ENCODE measurements around the gene SDCCAG8.

Gene SDCCAG8

DNA sequence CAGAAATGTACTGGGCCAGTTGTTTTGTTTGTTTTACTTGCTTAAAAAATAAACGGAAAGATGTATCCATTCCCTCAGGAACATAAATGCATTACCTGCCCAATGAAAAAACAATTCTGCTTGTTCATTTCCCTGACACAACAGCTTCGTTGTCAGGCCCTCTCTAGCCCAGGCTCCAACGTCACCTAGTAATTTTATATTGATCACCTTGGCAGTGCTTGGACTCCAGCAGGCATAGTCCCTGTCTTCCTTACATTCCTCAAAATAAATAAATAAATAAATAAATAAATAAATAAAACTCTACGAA is 2.0 kb upstream of the SDCCAG8 start:
- FAIRE-seq (no peak), DNase-seq (ENCODE audit: insufficient read length, low spot score) (no peak)

DNA sequence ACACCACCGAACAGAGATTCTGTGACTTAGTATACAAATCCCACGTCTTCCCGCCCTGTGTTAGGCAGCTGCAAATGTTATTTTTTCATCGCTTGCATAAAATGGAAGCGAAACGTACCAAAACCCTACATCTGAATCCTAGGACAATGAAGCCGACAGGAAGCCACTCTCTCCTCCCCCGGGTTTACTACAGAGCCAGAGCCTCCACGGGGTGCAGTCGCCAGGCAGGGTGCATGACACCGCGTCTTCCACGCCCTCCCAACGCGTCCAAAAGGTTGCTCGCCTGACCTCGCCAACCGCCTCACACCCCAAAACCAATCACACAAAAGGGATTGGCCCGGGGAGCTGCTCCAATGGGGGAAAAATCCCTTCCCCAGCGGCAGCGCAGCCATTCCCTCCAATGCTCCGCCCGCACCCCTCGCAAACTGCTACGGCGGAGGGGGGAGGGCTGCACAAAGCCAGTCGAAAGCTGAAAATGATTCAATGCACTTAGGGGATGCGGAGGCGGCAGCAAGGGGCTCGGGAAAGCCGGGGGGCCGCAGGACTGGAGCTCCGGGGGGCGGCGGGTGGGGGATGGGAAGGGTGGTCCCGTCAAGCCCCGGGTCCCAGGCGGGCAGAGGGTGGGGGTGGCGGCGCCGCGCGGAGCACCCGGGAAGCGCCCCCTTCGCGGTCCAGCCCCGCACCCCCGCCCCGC is 1.5 kb upstream of the SDCCAG8 start:
- no peak for FAIRE-seq
- DNase-seq (ENCODE audit: insufficient read length, low spot score) = no peak

DNA sequence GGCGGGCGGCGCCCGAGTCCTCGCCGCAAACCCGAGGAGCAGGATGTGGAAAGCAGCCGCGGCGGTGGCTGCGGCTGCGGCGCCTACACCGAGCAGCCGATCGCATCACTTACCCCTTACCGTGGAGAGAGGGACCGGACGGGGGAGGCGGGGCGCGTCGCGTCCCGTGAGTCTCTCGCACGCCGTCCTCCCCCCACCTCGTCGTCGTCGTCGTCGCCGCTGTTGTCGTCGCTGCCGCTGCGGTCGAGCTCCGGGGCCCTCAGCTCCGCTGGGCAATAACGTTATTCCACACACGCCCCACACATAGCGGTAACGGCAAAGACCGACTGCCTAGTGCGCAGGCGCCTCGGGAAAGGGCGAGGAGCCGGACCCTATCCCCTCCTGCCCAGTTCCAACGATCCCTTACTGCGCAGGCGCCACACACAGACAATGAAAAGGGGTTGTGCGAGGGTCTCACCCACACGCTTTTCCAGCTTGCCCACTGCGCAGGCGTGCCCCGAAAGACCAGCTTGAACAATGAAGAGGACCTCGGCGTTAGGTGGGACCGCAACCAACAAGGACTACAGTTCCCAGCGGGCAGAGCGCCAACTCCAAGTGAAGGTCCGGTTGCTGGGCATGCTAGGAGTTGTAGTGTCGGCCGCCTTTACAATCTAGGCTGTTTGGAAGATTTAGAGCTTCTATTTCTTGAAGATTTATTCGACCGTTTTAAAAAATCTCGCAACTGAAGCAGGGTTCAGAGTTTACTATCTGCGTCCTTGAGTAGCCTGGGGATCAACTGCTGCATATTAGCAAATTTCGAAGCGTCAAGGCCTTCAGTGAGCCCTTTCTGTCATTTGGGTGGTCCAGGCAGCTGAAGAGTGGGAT is 682 bp upstream of the SDCCAG8 start, which contains the start of gene CEP170:
Gene CEP170, minus strand, starts transcription at position 355 of the 864 bp plus-strand sequence. CDS start 30,001 bp downstream, outside the sequence.
- peak; percentile 94 for DNase-seq (ENCODE audit: insufficient read length, low spot score)
- FAIRE-seq = peak; percentile 65

DNA sequence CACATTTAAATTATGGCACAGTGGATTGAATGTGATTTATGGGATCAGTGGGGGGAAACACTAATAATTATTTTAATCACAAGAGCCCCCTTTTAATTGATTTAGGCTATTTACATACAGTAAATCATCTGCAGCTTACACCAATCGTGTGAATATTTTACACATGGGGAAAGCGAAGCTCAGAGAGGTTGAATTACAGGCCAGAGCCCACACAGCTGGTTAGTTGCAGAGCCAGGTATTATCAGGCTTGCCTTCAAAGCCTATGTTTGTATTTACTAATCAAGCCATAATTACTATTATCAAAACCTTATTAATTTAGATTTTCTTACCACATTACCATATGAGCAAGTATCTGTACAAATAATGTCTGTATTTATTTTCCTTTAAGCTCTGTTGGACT is 749 bp downstream of the SDCCAG8 start:
- no peak for DNase-seq (ENCODE audit: insufficient read length, low spot score)
- no peak for FAIRE-seq

DNA sequence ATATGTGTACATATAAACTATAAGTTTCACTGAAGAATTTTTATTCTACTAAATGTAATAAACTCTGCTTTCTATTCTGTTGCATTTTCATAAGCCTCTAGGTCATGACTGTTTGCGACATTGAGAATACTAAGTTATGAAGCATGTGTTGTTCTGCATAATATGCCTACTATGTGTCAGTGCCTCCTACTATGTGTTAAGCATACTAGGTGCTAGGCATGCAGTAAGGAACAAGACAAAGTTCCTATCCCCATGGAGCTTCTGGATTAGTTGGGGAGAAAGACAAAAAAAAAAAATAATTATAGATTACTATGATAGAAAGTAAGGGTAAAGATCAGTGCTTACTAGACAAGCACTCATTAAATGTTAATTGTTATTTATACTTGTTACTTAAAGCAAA is 1.3 kb downstream of the SDCCAG8 start:
- DNase-seq (ENCODE audit: insufficient read length, low spot score) (no peak), FAIRE-seq (no peak)

DNA sequence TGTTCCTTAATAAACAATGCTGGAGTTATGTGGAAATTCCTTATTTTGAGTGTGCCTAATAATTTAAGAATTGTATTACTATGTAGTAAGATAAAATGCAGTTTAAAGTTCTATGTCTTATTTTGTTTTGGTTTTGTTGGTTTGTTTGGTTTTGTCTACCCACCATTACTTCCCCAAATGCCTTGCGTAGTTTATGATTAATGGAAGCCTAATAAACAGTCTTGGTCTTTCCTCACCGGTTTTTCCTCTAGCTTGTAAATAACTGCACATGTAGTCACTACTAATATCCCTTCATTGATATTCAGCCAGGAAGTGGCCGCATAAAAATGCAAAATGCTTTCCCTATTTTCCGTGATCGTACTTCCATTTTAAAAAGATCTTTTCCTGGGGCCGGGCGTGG is 2.9 kb downstream of the SDCCAG8 start:
- DNase-seq (ENCODE audit: insufficient read length, low spot score) = no peak
- no peak for FAIRE-seq

DNA sequence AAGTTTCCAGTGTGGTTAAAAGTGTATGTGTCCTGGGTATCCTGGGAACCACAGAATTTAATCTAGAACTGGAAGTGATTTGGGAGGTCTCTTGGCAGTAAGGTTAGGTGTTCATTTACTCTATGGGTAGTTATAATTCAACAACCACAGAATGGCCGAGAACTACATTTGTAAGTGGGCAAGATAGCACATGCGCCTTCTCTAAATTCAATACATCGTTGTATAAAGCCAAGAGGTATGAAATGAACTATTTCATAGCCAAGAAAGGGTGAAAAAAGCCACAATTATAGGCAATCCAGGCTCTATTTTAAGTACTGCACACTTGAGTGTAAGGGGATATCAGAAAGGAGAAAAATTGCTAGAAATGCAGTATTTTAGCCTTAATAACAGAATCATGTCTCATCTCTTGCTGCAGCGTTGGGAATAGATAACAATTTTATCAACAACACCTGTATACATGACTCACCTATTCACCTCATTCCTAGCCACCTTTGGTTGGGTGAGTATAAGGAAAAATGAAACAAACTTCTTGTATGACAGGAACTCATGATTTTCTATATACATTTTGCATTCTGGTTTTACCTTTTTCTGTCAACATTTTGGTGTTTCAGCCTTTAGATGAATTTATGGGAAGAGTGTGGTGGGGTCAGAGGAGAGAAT is 4.5 kb downstream of the SDCCAG8 start:
- DNase-seq (ENCODE audit: insufficient read length, low spot score) = no peak
- FAIRE-seq = no peak

DNA sequence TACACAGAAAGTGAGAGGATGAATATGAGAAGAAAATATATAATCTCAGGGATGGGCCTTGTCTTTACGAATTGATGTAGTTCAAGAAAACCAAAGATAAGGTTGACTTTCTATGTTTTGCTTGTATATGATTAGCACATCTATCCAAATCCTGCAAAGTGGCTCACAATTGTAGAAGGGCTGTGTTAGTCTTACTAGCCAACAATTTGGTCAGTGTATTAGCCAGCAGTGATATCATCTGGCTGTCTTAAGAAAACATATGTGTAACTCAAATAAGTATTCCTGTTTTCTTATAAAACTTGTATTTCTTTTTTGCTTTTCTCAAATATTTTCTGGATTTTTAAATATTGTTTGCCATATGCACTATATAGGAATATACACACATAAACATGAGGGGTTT is 5.5 kb downstream of the SDCCAG8 start:
- no peak for FAIRE-seq

DNA sequence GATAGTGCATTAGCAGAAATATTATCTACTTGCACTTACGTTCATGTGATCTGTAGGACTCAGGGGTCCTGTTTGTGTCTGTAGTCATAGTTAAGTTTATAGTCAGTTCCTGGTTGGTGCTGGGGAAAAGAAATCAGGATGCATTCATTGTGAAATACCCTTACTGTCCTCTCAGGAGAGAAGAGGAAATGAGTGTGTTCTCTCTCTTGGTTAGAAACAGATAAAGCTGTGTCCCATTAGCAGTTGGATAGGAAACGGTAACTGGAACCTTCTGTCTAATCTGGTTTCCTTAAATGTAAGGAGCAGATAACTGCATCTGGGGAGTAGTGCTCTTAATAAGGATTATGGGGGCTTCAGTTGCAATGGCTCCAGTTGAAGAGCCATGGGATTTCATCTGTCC is 8.9 kb downstream of the SDCCAG8 start:
- DNase-seq (ENCODE audit: insufficient read length, low spot score) (no peak), FAIRE-seq (no peak)

More for the DNA sequence above, 5.5 kb downstream of the SDCCAG8 start:
- DNase-seq (ENCODE audit: insufficient read length, low spot score) = no peak

DNA sequence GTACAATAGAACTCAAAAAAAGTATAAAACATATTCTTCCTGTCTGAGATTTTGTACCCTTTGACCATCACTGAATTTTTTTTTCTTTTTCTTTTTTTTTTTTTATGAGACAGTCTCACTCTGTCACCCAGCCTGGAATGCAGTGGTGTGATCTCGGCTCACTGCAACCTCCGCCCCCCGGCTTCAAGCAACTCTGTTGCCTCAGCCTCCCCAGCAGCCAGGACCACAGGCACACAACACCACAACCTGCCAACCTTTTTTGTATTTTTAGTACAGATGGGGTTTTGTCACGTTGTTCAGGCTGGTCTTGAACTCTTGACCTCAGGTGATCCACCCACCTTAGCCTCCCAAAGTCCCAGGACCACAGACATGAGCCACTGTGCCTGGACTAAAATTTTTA is 10.4 kb downstream of the SDCCAG8 start:
- DNase-seq (ENCODE audit: insufficient read length, low spot score) = no peak
- no peak for FAIRE-seq

DNA sequence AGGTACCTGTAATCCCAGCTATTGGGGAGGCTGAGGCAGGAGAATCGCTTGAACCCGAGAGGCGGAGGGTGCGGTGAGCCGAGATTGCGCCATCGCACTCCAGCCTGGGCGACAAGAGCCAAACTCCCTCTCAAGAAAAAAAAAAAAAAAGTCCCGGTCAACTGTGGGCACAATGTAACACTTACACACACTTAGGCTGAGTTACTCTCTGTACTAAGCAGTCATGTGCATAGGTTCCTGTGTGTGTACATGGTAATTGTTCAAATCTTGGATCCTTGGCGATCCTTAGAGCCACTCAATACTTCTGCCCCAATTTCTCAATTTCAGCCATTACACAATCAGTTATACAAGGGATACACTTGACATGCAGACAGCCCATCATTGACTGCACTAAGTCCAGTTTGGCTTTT is 11.6 kb downstream of the SDCCAG8 start:
- FAIRE-seq (no peak), DNase-seq (ENCODE audit: insufficient read length, low spot score) (no peak)

DNA sequence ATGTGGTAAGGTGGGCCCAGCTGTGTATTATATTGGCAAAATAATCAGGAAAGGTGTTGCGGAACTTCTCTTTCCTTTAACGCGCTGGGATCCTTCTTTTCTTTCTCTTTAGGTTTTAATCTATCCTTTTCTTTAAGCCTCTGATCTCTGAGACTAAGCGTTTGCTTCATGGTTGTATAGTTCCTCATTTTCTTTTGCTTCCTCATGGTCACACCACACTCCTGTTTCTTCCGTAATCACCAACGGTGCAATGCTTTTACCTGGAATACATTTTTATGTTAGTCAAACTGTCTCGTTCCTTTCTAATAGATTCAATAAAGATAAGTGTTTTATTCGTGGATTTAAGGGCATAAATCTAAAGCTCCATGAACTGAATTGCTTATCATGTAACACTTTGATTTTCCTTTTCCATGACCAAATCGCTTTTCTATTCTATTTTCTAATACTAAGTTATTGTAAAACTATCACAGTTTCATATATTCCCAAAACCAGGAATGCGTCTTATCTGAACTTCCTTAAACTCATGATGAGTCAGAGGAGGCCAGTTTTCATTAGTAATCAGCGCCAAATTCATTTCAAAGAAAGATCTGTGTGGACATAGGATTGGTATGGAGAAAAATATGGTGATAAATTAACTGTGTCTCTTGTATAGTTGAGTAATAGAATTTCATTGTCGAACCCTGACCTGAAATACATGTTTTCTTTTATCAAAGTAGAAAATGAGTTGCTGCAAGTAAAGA is 12.2 kb downstream of the SDCCAG8 start:
- FAIRE-seq = no peak
- peak; percentile 45 for DNase-seq (ENCODE audit: insufficient read length, low spot score)

DNA sequence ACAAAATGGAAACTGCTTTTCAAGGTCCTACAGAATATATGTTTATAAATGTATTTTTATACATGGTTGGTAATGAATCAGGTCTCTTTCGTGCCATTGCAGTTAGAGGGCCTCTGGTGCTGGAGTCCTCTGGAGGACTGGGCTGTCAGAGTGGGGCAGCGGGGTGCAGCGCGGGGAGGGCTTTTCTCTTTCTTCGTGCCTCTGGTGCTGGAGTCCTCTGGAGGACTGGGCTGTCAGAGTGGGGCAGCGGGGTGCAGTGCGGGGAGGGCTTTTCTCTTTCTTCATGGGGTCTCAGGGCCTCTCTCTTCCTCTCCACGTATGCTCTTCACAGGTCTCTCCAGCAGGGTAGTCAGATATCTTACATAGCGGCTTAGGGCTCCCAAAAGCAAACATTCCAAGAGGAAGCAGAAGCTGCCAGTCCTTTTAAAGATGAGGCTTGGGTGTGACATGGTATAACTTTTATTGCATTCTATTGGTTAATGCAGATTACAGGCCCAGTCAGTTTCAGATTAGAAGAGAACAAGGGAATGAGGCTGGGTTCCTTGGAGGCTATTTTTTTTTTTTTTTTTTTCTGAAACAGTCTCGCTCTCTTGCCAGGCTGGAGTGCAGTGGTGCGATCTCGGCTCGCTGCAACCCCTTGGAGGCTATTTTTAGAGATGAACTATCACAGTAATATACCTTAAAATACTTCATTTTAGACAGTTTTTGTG is 13.1 kb downstream of the SDCCAG8 start:
- FAIRE-seq (no peak), DNase-seq (ENCODE audit: insufficient read length, low spot score) (no peak)

DNA sequence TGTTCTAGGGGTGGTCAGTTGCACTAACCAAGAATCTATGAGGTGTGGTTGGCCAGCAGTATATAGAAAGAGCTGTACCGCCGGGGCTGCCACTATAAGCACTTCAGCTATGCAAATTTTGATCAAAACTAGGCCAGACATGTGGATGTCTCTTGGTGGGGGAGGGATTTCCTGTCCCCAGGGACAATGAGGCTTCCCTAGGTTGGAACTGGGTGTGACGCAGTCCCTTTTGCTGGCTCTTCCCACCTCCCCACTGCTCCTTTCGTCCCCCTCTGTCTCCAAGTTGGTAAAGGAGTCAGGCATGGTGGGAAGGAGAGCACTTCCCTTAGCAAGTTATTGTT is 13.6 kb downstream of the SDCCAG8 start:
- DNase-seq (ENCODE audit: insufficient read length, low spot score) (no peak), FAIRE-seq (no peak)

DNA sequence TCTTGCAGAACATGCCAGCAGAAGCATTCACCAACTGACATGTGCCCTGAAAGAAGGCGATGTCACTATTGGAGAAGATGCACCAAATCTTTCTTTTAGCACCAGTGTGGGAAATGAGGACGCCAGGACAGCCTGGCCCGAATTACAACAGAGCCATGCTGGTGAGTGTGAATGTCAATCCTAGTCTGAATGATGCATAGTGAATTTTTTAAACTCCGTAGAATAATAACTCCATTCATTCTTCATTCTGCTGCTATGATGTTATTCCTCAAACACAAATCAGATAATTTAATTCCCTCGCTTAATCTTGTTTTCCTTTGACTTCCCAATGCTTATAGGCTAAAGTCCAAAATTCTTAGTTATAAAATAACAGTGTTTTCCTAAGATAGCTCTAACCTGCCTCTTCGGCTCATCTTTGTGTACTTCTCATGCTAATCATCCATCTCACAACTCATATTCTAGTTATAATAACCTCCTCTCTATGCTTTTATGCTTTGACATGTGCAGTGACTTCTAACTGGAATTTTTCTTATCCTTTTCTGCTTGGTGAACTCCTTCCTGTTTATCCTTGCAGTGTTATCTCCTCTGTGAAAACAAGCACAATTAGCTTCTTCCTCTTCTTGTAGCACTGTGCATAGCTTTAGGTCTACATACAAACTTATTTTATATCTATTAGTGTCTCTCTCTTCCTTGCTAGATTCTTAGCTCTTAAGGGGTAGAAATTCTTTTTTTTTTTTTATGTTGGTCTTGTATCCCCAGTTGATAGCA is 14.4 kb downstream of the SDCCAG8 start:
- DNase-seq (ENCODE audit: insufficient read length, low spot score) = no peak
- no peak for FAIRE-seq

DNA sequence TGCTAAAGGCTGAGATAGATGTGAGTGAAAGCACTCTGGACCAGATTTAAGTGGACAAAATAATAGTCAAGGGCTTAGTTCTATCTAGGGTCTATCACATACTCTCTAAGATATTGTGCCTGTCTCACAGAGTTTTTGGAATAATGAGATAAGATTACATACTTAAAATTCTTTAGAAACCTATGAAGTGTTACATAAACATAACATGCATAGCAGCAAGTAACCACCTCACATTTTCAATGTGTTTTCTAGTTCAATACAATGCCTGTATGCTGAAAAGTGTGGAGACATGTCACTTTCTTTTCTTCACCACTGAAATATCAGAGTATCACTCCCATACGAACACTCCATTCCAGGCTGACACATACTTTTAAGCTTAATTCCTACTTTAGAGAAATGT is 16.2 kb downstream of the SDCCAG8 start:
- no peak for DNase-seq (ENCODE audit: insufficient read length, low spot score)

DNA sequence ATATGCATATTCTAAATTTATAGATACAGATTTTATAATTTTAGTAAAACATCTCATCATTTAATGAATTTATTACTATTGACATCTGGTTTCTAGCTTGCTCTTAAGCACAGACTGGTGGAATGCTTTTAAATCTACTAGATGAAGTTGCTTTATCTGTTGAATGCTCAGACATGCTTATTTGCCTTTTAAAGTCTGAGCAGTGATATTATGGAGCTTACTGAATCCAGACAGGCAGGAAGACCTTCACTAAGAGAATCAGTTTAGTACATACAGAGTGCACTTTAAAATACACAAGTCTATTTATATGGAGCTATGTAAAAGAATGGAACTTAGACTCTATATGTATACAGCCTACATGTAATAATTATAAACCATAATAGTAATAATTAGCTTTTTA is 16.6 kb downstream of the SDCCAG8 start:
- no peak for DNase-seq (ENCODE audit: insufficient read length, low spot score)
- FAIRE-seq = no peak

More for the DNA sequence above, 16.2 kb downstream of the SDCCAG8 start:
- no peak for FAIRE-seq

DNA sequence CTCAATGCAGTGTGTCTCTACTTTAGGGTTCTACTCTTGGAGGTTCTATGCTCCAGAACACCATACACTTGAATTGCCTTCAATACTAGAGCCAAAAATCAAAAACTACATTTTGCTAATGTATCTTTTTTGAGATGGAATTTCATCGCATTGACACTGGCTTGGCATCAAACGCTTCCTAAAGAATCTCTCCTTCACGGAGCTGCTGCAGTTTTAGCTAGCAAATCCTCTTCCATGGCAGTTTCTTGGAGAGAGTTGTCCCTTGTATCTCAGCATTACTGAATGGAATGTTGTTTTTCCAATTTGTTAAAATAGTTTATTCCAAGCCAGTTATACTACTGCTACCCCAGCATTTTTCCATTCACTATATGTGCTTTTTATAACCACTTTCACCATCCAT is 17.7 kb downstream of the SDCCAG8 start:
- FAIRE-seq = no peak
- DNase-seq (ENCODE audit: insufficient read length, low spot score) = no peak

DNA sequence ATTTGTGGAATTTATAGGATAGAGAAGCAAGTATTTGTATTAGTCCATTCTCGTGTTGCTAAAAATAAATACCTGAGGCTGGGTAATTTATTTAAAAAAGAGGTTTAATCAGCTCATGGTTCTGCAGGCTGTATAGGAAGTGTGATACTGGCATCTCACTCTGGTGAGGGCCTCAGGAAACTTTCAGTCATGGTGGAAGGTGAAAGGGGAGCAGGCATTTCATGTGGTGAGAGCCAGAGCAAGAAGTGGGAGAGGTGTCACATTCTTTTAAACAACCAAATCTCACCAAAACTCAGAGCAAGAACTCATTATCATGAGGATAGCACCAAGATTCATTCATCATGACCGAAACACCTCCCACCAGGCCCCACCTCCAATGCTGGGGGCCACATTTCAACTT is 18.1 kb downstream of the SDCCAG8 start:
- FAIRE-seq (no peak), DNase-seq (ENCODE audit: insufficient read length, low spot score) (no peak)

DNA sequence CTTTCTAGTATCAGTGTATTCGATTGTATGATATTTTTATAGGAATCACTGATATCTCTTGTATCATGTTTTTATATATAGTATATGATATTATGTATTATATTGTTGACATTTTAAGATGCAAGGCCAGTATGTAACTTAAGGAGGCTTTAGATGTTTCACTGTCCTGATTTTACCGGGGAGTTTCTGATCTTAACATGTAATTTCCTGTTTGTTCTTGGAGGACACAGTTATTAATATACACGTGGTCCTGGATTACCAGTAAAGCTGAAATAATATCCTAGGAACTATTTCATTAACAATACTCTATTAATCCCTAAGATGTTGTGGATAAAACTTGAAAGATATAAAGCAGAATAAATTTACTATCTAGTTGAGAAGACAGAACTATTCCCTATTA is 19.5 kb downstream of the SDCCAG8 start:
- DNase-seq (ENCODE audit: insufficient read length, low spot score) (no peak), FAIRE-seq (no peak)
